ENCODE measurements around the gene CDKN1B. TPM values are rescaled to one million over a fixed set of nuclear protein-coding genes. Genes with fewer than 3 reads are reported as not detected.

CDKN1B gene
- total RNA-seq, 5 donors from 2014 or later (not counting 1 experiment from before 2014, with no cell fraction given) = 170 to 246 (median 188) TPM

DNA sequence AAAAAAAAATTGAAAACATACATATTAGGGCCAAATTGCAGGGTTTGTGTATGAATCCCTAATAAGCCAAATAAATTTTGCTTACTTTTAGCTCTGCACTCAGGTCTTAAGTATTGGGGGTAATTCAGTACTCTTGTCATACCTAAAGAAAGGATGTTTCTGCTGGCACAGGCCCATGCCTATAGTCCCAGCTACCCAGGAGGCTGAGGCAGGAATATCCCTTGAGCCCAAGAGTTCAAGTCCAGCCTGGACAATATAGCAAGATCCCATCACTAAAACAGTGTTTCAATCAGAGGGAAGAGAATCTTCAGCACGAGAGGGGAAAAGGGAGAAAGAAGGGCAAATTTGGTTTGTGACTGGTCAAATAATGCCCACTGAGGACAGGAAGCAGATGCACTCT lies 17.8 kb upstream of the CDKN1B start:
- no peaks in the 10 kb centered on the region for H3K36me3 ChIP-seq (ENCODE audit: control insufficient read depth in 2 of 2, extremely low read depth in 1 of 2, insufficient read depth in 1 of 2, low read length in 1 of 2)
- H3K9me3 ChIP-seq = no peaks in the 10 kb centered on the region
- H3K27me3 Mint-ChIP-seq = no peaks in the 10 kb centered on the region
- no peak overlapping the region for H3K4me3 ChIP-seq (ENCODE audit: control insufficient read depth in 1 of 2, extremely low read depth in 1 of 2, low read length in 1 of 2)
- H3K36me3 Mint-ChIP-seq = no peaks in the 10 kb centered on the region
- DNase-seq = no peak
- no peaks in the 10 kb centered on the region for H3K9me3 Mint-ChIP-seq
- peaks cover 38 to 53% (median 48%) of the 10 kb centered on the region in 3 donors for H3K4me1 Mint-ChIP-seq
- no peaks in the 10 kb centered on the region for H3K27me3 ChIP-seq (replicated peaks in 1 of 2; ENCODE audit: control insufficient read depth in 2 of 2, extremely low read depth in 1 of 2, insufficient read depth in 2 of 2, low read length in 1 of 2)
- H3K27ac Mint-ChIP-seq = peak overlapping the region; percentile 45 to 82
- no peak overlapping the region for H3K4me3 Mint-ChIP-seq
- POLR2A ChIA-PET = interaction anchor here (0.8 to 1.4 kb wide), 3 partner anchors 11 to 320 kb away, joined by 4 read pairs; no protein-coding TSS in a partner anchor
- no CpG with 5 or more reads among the region's 1 CpG for whole genome bisulfite sequencing (ENCODE audit: insufficient coverage)
- no peak for ATAC-seq (replicated peaks in 1 of 4)
- H3K27ac ChIP-seq (ENCODE audit: low read length) = no peak overlapping the region
- peaks cover 14% of the 10 kb centered on the region in 2 experiments for H3K4me1 ChIP-seq (ENCODE audit: control insufficient read depth in 1 of 2, extremely low read depth in 1 of 2, insufficient read depth in 2 of 2, low read length in 2 of 2)
- CTCF ChIA-PET = interaction anchor here (0.5 to 0.6 kb wide), 2 partner anchors 324 to 337 kb away, joined by 3 to 4 read pairs; no protein-coding TSS in a partner anchor

DNA sequence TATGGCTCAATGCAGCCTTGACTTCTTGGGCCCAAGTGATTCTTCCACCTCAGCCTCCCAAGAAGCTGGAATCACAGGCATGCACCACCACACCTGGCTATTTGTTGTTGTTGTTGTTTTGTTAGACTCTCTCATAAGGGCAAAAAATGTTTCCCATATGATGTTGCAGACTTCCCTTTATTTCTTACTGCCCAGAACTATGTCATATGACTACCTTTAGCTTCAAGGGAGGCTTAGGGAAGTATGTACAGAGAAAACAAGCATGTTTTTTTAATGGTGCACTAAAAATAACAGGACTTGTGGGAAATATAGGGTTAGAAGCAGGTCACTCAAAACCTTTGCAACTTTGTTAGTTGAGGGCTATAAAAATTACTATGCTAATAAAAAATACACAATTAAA lies 16.9 kb upstream of the CDKN1B start:
- Histone ChIP-seq H3K36me3 (ENCODE audit: control insufficient read depth in 2 of 2, extremely low read depth in 1 of 2, insufficient read depth in 1 of 2, low read length in 1 of 2) (no peaks in the 10 kb centered on the region), H3K27ac (ENCODE audit: low read length) (no peak overlapping the region), H3K4me1 (ENCODE audit: control insufficient read depth in 1 of 2, extremely low read depth in 1 of 2, insufficient read depth in 2 of 2, low read length in 2 of 2) (peaks cover 21% of the 10 kb centered on the region in 2 experiments), H3K27me3 (replicated peaks in 1 of 2; ENCODE audit: control insufficient read depth in 2 of 2, extremely low read depth in 1 of 2, insufficient read depth in 2 of 2, low read length in 1 of 2) (no peaks in the 10 kb centered on the region), H3K9me3 (no peaks in the 10 kb centered on the region), H3K4me3 (ENCODE audit: control insufficient read depth in 1 of 2, extremely low read depth in 1 of 2, low read length in 1 of 2) (no peak overlapping the region)
- ChIA-PET CTCF (interaction anchor here in 1 of 2 donors (0.5 to 1.5 kb wide), 2 partner anchors 54 to 79 kb away, joined by 3 to 4 read pairs; no protein-coding TSS in a partner anchor), POLR2A (interaction anchor here (0.8 to 1.4 kb wide), 3 partner anchors 10 to 321 kb away, joined by 4 read pairs; no protein-coding TSS in a partner anchor)
- no peak for DNase-seq
- Mint-ChIP-seq H3K4me3 (no peak overlapping the region), H3K4me1 (peaks cover 38 to 60% (median 55%) of the 10 kb centered on the region in 3 donors), H3K36me3 (no peaks in the 10 kb centered on the region), H3K9me3 (no peaks in the 10 kb centered on the region), H3K27me3 (no peaks in the 10 kb centered on the region), H3K27ac (peak overlapping the region in 1 of 2 donors; percentile 82)
- no peak for ATAC-seq (replicated peaks in 1 of 4)

DNA sequence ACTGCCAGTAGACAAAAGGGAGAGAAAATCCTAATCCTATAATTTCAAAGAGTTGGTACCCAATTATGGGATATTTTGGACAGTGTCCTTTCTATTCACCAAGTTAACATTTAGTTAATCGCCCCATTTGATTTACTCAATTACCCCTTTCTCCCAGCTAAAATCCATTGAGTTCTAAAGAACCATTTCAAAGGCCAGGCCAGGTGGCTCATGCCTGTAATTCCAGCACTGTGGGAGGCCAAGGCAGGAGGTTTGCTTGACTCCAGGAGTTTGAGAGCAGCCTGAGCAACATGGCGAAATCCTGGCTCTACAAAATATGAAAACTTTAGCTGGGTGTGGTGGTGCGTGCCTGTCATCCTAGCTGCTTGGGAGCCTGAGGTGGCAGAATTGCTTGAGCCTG lies 15.7 kb upstream of the CDKN1B start:
- CTCF ChIA-PET = interaction anchor here (0.6 to 1.5 kb wide), 3 partner anchors 13 to 437 kb away, joined by 3 to 5 read pairs (median 4); no protein-coding TSS in a partner anchor
- POLR2A ChIA-PET = interaction anchor here in 1 of 2 donors (0.8 kb wide), 1 partner anchor 24 kb away, joined by 5 read pairs; no protein-coding TSS in a partner anchor
- DNase-seq (no peak), ATAC-seq (replicated peaks in 1 of 4) (no peak)
- Mint-ChIP-seq H3K27ac (no peak overlapping the region), H3K4me1 (peaks cover 31 to 53% (median 45%) of the 10 kb centered on the region in 3 donors), H3K9me3 (no peaks in the 10 kb centered on the region), H3K4me3 (no peak overlapping the region), H3K36me3 (no peaks in the 10 kb centered on the region), H3K27me3 (no peaks in the 10 kb centered on the region)
- Histone ChIP-seq H3K27ac (ENCODE audit: low read length) (no peak overlapping the region), H3K9me3 (no peaks in the 10 kb centered on the region), H3K4me3 (ENCODE audit: control insufficient read depth in 1 of 2, extremely low read depth in 1 of 2, low read length in 1 of 2) (no peak overlapping the region), H3K4me1 (ENCODE audit: control insufficient read depth in 1 of 2, extremely low read depth in 1 of 2, insufficient read depth in 2 of 2, low read length in 2 of 2) (peaks cover 30 to 31% of the 10 kb centered on the region in 2 experiments), H3K27me3 (replicated peaks in 1 of 2; ENCODE audit: control insufficient read depth in 2 of 2, extremely low read depth in 1 of 2, insufficient read depth in 2 of 2, low read length in 1 of 2) (no peaks in the 10 kb centered on the region), H3K36me3 (ENCODE audit: control insufficient read depth in 2 of 2, extremely low read depth in 1 of 2, insufficient read depth in 1 of 2, low read length in 1 of 2) (no peaks in the 10 kb centered on the region)
- 100% methylated on average over 3 of the region's 3 CpGs for WGBS (ENCODE audit: insufficient coverage)

DNA sequence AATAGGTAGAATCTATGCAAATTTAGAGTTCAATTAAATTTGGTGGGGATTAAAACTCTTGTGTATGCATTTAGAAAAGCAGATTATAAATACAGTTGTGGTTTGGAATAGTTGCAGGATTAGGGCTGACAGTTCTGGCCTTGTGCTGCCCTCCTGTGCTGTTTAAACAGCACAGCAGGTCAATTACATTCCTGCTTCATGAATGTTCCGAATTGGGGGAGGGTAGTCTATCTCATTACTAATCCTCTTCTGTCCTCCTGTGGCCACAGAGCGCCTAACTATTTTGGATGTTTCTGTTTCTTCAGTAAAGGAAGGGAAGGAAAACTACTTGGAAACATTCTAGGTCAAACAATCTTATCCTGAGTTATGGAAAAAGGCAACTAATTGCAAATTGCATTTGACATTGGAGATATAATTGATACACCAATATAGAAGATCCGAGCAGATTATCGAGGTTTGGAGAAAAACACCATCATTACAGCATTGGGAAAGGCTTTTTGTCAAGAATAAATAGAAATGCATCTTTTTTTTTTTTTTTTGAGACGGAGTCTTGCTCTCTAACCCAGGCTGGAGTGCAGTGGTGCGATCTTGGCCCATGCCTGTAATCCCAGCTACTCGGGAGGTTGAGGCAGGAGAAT lies 12.5 kb upstream of the CDKN1B start:
- peak in 16 of 35 experiments; percentile 11 to 75 (median 30) for DNase-seq

DNA sequence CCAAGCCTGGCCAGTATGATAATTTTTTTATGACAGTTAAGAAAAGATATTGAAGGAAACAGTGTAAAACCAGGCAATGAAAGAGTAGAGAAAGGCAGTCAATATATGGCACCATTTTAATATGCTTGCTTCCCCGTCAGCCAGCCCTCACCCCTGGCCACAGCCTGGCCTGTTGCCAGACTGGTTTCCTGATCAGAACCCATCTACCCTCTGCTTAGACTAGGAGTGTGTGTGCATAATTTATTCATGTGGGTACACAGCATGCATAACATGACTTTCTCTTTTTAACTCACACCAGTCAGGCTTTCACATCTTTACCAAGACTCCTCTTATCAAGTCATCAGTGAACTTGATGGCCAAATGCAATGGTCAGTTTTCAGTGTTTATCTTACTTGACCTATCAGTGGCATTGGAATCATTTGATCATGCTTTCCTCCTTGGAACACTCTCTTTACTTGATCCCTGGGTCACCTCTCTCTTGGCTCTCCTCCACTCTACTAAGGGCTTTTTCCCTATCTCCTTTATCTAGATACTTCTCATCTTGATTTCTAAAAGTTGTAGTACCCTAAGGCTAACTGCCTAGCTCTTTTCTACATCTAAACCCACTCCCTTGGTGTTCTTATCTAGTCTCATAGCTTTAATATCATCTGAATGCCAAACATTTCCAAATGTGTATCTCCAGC lies 11.2 kb upstream of the CDKN1B start:
- CTCF ChIA-PET = interaction anchor here (0.6 to 2.2 kb wide), 7 partner anchors 8 to 329 kb away, joined by 3 to 9 read pairs (median 4); no protein-coding TSS in a partner anchor
- peak overlapping the region; percentile 25 for H3K27ac ChIP-seq (ENCODE audit: low read length)

More for the DNA sequence above, 12.5 kb upstream of the CDKN1B start:
- Mint-ChIP-seq H3K4me3 (peak overlapping the region in 1 of 3 donors; percentile 69), H3K27me3 (no peaks in the 10 kb centered on the region), H3K27ac (peak overlapping the region; percentile 62 to 71), H3K4me1 (peaks cover 12 to 35% (median 24%) of the 10 kb centered on the region in 3 donors), H3K36me3 (no peaks in the 10 kb centered on the region), H3K9me3 (no peaks in the 10 kb centered on the region)
- ChIA-PET POLR2A (interaction anchor here (0.6 to 1.2 kb wide), 7 partner anchors 16 to 325 kb away, joined by 3 to 5 read pairs (median 3); no protein-coding TSS in a partner anchor), CTCF (interaction anchor here (0.7 to 2.2 kb wide), 6 partner anchors 10 to 330 kb away, joined by 3 to 9 read pairs (median 4); no protein-coding TSS in a partner anchor)
- no peak overlapping the region for H3K4me3 ChIP-seq (ENCODE audit: control insufficient read depth in 1 of 2, extremely low read depth in 1 of 2, low read length in 1 of 2)
- no peaks in the 10 kb centered on the region for H3K9me3 ChIP-seq
- peak; percentile 57 to 79 (median 65) for ATAC-seq (replicated peaks in 1 of 4)
- H3K27ac ChIP-seq (ENCODE audit: low read length) = no peak overlapping the region
- no peaks in the 10 kb centered on the region for H3K27me3 ChIP-seq (replicated peaks in 1 of 2; ENCODE audit: control insufficient read depth in 2 of 2, extremely low read depth in 1 of 2, insufficient read depth in 2 of 2, low read length in 1 of 2)
- no CpG with 5 or more reads among the region's 7 CpGs for WGBS (ENCODE audit: insufficient coverage)
- no peaks in the 10 kb centered on the region for H3K36me3 ChIP-seq (ENCODE audit: control insufficient read depth in 2 of 2, extremely low read depth in 1 of 2, insufficient read depth in 1 of 2, low read length in 1 of 2)
- peaks cover 23 to 26% of the 10 kb centered on the region in 2 experiments for H3K4me1 ChIP-seq (ENCODE audit: control insufficient read depth in 1 of 2, extremely low read depth in 1 of 2, insufficient read depth in 2 of 2, low read length in 2 of 2)

DNA sequence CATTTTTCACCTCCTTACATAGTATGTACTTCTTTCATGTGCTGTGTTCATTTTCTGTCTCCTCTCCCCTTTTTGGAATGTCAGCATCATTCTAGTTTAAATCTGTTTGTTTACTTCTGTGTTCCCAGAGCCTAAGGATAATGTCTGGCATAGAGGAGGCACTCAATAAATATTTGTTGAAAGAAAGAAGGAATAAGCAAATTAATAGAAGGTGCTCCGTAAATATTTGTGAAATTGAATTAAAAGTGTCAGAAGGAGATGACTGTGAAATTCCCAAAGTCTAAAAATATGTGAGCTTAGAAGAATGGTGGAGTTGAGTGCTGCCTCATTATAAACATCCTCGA lies 3.3 kb upstream of the CDKN1B start:
- DNase-seq (no peak), ATAC-seq (replicated peaks in 1 of 4) (no peak)
- no peaks in the 10 kb centered on the region for H3K9me3 ChIP-seq
- H3K36me3 ChIP-seq (ENCODE audit: control insufficient read depth in 2 of 2, extremely low read depth in 1 of 2, insufficient read depth in 1 of 2, low read length in 1 of 2) = peaks cover 0 to 7% of the 10 kb centered on the region in 2 donors
- peak overlapping the region; percentile 99 to 100 for H3K27ac Mint-ChIP-seq
- H3K4me1 ChIP-seq (ENCODE audit: control insufficient read depth in 1 of 2, extremely low read depth in 1 of 2, insufficient read depth in 2 of 2, low read length in 2 of 2) = peaks cover 13 to 32% of the 10 kb centered on the region in 2 experiments
- H3K4me1 Mint-ChIP-seq = peaks cover 42 to 53% (median 53%) of the 10 kb centered on the region in 3 donors
- peak overlapping the region; percentile 97 for H3K27ac ChIP-seq (ENCODE audit: low read length)
- H3K4me3 Mint-ChIP-seq = peak overlapping the region; percentile 87 to 96 (median 93)
- no peaks in the 10 kb centered on the region for H3K27me3 ChIP-seq (replicated peaks in 1 of 2; ENCODE audit: control insufficient read depth in 2 of 2, extremely low read depth in 1 of 2, insufficient read depth in 2 of 2, low read length in 1 of 2)
- peak overlapping the region; percentile 67 to 94 for H3K4me3 ChIP-seq (ENCODE audit: control insufficient read depth in 1 of 2, extremely low read depth in 1 of 2, low read length in 1 of 2)
- no peaks in the 10 kb centered on the region for H3K27me3 Mint-ChIP-seq
- ChIA-PET CTCF (interaction anchor here (0.6 to 3.9 kb wide), 15 partner anchors 8 to 357 kb away, joined by 3 to 89 read pairs (median 5); partner anchors contain the start of gene BORCS5 (in 1 of the 2)), POLR2A (interaction anchor here (0.5 to 3.7 kb wide), 11 partner anchors 9 to 1136 kb away, joined by 3 to 31 read pairs (median 4); no protein-coding TSS in a partner anchor)
- peaks cover 12% of the 10 kb centered on the region for H3K36me3 Mint-ChIP-seq
- no peaks in the 10 kb centered on the region for H3K9me3 Mint-ChIP-seq
- WGBS (ENCODE audit: insufficient coverage) = 6% methylated on average over 2 of the region's 2 CpGs

More for the DNA sequence above, 11.2 kb upstream of the CDKN1B start:
- H3K9me3 ChIP-seq = no peaks in the 10 kb centered on the region
- DNase-seq = peak; percentile 65 to 88 (median 76)
- peaks cover 18 to 36% (median 24%) of the 10 kb centered on the region in 3 donors for H3K4me1 Mint-ChIP-seq
- H3K27me3 Mint-ChIP-seq = no peaks in the 10 kb centered on the region
- POLR2A ChIA-PET = interaction anchor here (0.6 to 1.2 kb wide), 4 partner anchors 30 to 1189 kb away, joined by 3 to 4 read pairs (median 4); no protein-coding TSS in a partner anchor
- no peaks in the 10 kb centered on the region for H3K36me3 ChIP-seq (ENCODE audit: control insufficient read depth in 2 of 2, extremely low read depth in 1 of 2, insufficient read depth in 1 of 2, low read length in 1 of 2)
- H3K4me3 ChIP-seq (ENCODE audit: control insufficient read depth in 1 of 2, extremely low read depth in 1 of 2, low read length in 1 of 2) = no peak overlapping the region
- peak; percentile 91 to 98 (median 96) for ATAC-seq (replicated peaks in 1 of 4)
- whole genome bisulfite sequencing (ENCODE audit: insufficient coverage) = no CpG with 5 or more reads among the region's 1 CpG
- no peak overlapping the region for H3K27ac Mint-ChIP-seq
- no peak overlapping the region for H3K4me3 Mint-ChIP-seq
- peaks cover 23 to 26% of the 10 kb centered on the region in 2 experiments for H3K4me1 ChIP-seq (ENCODE audit: control insufficient read depth in 1 of 2, extremely low read depth in 1 of 2, insufficient read depth in 2 of 2, low read length in 2 of 2)
- no peaks in the 10 kb centered on the region for H3K36me3 Mint-ChIP-seq
- H3K27me3 ChIP-seq (replicated peaks in 1 of 2; ENCODE audit: control insufficient read depth in 2 of 2, extremely low read depth in 1 of 2, insufficient read depth in 2 of 2, low read length in 1 of 2) = no peaks in the 10 kb centered on the region
- H3K9me3 Mint-ChIP-seq = no peaks in the 10 kb centered on the region
